Measurements from ENCODE around the gene ENTPD6.

The ENTPD6 gene

DNA sequence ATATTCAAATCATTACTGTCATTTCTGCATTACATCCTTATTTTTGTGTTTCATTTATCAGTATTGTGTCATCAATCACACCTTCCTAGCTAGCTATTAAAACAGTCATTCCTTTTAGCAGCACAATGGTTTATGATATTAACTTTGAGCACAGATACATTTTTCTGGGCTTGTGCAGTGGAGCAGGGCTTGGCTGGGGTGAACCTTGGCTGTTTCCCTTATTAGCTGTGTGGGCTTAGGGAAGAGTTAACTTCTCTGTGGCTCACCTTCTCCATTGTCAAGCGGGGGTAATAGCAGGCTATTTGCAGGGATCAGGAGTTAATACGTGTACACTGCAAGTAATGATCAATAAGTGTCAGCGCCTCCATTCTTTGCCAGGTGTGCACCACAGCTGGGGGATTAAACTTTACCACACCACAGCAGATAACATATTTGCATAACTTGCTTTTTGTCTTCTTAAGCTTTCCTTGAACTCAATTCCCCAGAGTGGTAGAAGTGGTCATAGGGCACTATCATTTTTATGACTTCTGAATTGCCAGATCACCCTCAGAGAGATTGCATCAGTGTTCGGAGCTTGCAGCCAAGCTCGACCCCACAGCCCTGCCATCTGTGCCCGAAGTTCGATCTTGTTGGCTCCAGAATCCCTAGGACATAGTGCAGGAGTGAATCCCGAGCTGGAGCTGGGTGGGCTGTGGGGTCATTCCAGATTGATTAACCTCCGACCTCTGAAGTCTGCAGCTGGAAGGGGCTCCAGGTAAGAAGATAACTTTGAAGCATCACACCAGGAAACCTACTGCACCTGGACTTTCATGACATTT lies 50.9 kb downstream of the ENTPD6 start:
- TF ChIP-seq TCF12 (IDR thresholded peaks at IDR 0.05; ENCODE audit: low read depth) (no peak), CEBPB (IDR thresholded peaks at IDR 0.05) (no peak), TEAD4 (IDR thresholded peaks at IDR 0.05) (no peak), YY1 (IDR thresholded peaks at IDR 0.05; ENCODE audit: low read depth) (no peak), CREB1 (IDR thresholded peaks at IDR 0.05; ENCODE audit: low read depth) (no peak), EGR1 (IDR thresholded peaks at IDR 0.05) (no peak), ZBTB7A (IDR thresholded peaks at IDR 0.05; ENCODE audit: low read depth) (no peak), RAD21 (IDR thresholded peaks at IDR 0.05; ENCODE audit: low read depth) (no peak), NFIC (IDR thresholded peaks at IDR 0.05) (no peak), FOXM1 (IDR thresholded peaks at IDR 0.05; ENCODE audit: borderline replicate concordance, low read depth) (no peak), TAF1 (IDR thresholded peaks at IDR 0.05; ENCODE audit: low read depth) (no peak), EP300 (IDR thresholded peaks at IDR 0.05; ENCODE audit: borderline replicate concordance) (no peak)
- TF ChIP-seq, protein P1, sequence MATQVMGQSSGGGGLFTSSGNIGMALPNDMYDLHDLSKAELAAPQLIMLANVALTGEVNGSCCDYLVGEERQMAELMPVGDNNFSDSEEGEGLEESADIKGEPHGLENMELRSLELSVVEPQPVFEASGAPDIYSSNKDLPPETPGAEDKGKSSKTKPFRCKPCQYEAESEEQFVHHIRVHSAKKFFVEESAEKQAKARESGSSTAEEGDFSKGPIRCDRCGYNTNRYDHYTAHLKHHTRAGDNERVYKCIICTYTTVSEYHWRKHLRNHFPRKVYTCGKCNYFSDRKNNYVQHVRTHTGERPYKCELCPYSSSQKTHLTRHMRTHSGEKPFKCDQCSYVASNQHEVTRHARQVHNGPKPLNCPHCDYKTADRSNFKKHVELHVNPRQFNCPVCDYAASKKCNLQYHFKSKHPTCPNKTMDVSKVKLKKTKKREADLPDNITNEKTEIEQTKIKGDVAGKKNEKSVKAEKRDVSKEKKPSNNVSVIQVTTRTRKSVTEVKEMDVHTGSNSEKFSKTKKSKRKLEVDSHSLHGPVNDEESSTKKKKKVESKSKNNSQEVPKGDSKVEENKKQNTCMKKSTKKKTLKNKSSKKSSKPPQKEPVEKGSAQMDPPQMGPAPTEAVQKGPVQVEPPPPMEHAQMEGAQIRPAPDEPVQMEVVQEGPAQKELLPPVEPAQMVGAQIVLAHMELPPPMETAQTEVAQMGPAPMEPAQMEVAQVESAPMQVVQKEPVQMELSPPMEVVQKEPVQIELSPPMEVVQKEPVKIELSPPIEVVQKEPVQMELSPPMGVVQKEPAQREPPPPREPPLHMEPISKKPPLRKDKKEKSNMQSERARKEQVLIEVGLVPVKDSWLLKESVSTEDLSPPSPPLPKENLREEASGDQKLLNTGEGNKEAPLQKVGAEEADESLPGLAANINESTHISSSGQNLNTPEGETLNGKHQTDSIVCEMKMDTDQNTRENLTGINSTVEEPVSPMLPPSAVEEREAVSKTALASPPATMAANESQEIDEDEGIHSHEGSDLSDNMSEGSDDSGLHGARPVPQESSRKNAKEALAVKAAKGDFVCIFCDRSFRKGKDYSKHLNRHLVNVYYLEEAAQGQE (IDR thresholded peaks at IDR 0.05; ENCODE audit: low read depth), result no peak
- TF ChIP-seq, protein P2, sequence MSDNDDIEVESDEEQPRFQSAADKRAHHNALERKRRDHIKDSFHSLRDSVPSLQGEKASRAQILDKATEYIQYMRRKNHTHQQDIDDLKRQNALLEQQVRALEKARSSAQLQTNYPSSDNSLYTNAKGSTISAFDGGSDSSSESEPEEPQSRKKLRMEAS (IDR thresholded peaks at IDR 0.05), result no peak
- TF ChIP-seq, protein P3, sequence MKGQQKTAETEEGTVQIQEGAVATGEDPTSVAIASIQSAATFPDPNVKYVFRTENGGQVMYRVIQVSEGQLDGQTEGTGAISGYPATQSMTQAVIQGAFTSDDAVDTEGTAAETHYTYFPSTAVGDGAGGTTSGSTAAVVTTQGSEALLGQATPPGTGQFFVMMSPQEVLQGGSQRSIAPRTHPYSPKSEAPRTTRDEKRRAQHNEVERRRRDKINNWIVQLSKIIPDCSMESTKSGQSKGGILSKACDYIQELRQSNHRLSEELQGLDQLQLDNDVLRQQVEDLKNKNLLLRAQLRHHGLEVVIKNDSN (IDR thresholded peaks at IDR 0.05), result no peak

DNA sequence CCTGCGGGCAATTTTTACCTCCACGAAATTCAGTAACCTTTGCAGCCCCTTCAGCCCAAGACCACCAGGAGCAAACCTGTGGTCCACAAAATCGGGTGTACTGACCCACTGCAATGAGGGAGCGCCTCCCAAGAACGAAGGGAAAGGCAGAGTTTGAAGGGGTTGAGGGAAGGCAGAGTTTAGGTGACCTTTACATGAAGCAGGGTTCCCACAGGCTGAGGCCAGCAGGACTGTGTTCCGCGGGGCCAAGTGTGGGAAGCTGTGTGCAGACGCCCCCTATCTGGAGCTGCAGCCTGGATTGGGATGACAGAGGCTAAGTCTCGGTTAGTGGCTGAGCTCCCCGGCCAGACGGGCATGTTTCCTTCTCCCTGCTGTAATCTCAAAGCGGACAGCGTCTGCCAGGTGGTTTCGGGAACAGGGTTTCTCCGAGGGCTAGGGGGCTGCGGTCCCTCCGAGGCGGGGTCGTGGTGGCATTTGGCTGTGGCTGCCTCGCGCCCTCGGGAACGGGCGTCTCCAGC lies 51.5 kb downstream of the ENTPD6 start:
- TF ChIP-seq, protein P1 (IDR thresholded peaks at IDR 0.05; ENCODE audit: low read depth), result no peak
- TF ChIP-seq ZBTB7A (IDR thresholded peaks at IDR 0.05; ENCODE audit: low read depth) (peak; percentile 65; the same call in 1 of the 2 replicates), RAD21 (IDR thresholded peaks at IDR 0.05; ENCODE audit: low read depth) (peak; percentile 57)

DNA sequence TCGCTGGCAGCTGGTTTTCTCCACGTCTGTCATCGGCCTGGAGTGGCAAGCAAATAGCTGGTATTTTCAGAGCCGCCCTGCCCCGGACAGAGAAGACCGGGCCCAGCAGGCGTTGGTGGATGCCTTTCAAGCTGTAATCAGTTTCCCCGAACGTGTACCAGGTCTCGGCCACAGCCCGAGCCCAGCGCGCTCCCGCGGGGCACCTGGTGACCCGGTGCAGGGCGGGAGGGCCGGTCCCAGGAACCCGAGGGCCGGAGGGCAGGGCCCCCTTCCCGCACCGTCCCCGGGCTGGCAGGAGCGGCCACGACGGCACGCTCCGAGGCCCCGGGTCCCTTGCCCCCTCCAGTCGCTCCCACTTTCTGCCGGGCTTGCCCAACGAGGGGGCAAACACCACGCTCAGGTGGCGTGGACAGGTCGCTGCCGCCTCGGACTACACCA lies 52.0 kb downstream of the ENTPD6 start:
- TF ChIP-seq CEBPB (IDR thresholded peaks at IDR 0.05) (no peak), TAF1 (IDR thresholded peaks at IDR 0.05; ENCODE audit: low read depth) (no peak; the same call in 1 of the 2 replicates), EGR1 (IDR thresholded peaks at IDR 0.05) (no peak), YY1 (IDR thresholded peaks at IDR 0.05; ENCODE audit: low read depth) (no peak), ZBTB7A (IDR thresholded peaks at IDR 0.05; ENCODE audit: low read depth) (no peak), TEAD4 (IDR thresholded peaks at IDR 0.05) (no peak), TCF12 (IDR thresholded peaks at IDR 0.05; ENCODE audit: low read depth) (0 out of 2 replicates have a peak, but pooled peaks have one; percentile 32), CREB1 (IDR thresholded peaks at IDR 0.05; ENCODE audit: low read depth) (no peak), EP300 (IDR thresholded peaks at IDR 0.05; ENCODE audit: borderline replicate concordance) (no peak), FOXM1 (IDR thresholded peaks at IDR 0.05; ENCODE audit: borderline replicate concordance, low read depth) (no peak)
- TF ChIP-seq, protein P2 (IDR thresholded peaks at IDR 0.05), result peak; percentile 54; the same call in 1 of the 2 replicates
- TF ChIP-seq, protein P3 (IDR thresholded peaks at IDR 0.05), result 0 out of 2 replicates have a peak, but pooled peaks have one; percentile 1

DNA sequence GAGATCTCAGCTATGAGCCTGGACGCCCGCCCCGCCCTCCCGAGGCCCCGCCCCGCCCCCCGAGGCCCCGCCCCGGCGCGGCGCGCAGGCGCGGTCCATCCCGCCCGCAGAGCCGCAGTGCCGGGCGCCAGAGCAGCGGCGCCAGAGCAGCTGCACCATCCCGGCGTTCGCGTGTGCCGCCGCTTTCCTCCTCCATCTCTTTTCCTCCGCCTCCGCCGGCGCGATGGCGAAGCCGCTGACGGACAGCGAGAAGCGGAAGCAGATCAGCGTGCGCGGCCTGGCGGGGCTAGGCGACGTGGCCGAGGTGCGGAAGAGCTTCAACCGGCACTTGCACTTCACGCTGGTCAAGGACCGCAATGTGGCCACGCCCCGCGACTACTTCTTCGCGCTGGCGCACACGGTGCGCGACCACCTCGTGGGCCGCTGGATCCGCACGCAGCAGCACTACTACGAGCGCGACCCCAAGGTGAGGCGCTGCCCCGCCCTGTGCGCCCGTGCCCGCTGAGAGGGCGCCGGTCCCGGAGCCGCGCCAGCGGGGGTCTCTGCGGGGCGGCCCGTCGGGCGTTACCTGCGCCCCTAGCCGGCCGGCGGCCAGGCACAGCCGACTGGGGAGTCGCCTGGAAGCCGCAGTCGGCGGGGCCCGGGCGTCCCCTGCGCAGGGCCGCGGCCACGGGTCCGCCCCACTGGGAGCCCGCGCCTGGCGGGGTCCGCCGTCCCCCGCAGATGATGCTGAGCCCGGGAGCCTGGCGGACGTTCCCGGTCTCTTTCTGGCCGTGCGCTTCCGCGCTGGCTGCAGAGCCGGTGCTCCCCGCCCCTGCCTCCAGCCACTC lies 52.7 kb downstream of the ENTPD6 start, which contains the start of gene PYGB:
TSS of gene PYGB (plus strand) at position 130 of the 830 bp plus-strand sequence. CDS start at position 224, 94 bp downstream.
- 0 out of 2 replicates have a peak, but pooled peaks have one; percentile 20 for TF ChIP-seq TCF12 (IDR thresholded peaks at IDR 0.05; ENCODE audit: low read depth)
- no peak for TF ChIP-seq CREB1 (IDR thresholded peaks at IDR 0.05; ENCODE audit: low read depth)
- TF ChIP-seq, protein P2 (IDR thresholded peaks at IDR 0.05), result peak; percentile 76
- TF ChIP-seq YY1 (IDR thresholded peaks at IDR 0.05; ENCODE audit: low read depth), result peak; percentile 54; the same call in 1 of the 2 replicates
- TF ChIP-seq RAD21 (IDR thresholded peaks at IDR 0.05; ENCODE audit: low read depth), result no peak
- peak; percentile 76; the same call in 1 of the 2 replicates for TF ChIP-seq TAF1 (IDR thresholded peaks at IDR 0.05; ENCODE audit: low read depth)
- peak; percentile 31; the same call in 1 of the 2 replicates for TF ChIP-seq EGR1 (IDR thresholded peaks at IDR 0.05)
- TF ChIP-seq, protein P3 (IDR thresholded peaks at IDR 0.05), result no peak
- no peak for TF ChIP-seq TEAD4 (IDR thresholded peaks at IDR 0.05)
